GM12872 (cell line): ENCODE data around the gene FGF8.

Source experiments
- TF ChIP-seq, protein P1 (sequence below): IDR thresholded peaks from 3 replicates; pipeline ENCODE4 v1.5.1; 2011; ENCODE audit warnings: low read depth, mild to moderate bottlenecking, low read length, moderate library complexity; ENCODE audit not compliant: insufficient read depth

Gene FGF8

GRCh38 chr10:101776161-101776817 is 375 bp upstream of the FGF8 start:
- TF ChIP-seq, protein P1, sequence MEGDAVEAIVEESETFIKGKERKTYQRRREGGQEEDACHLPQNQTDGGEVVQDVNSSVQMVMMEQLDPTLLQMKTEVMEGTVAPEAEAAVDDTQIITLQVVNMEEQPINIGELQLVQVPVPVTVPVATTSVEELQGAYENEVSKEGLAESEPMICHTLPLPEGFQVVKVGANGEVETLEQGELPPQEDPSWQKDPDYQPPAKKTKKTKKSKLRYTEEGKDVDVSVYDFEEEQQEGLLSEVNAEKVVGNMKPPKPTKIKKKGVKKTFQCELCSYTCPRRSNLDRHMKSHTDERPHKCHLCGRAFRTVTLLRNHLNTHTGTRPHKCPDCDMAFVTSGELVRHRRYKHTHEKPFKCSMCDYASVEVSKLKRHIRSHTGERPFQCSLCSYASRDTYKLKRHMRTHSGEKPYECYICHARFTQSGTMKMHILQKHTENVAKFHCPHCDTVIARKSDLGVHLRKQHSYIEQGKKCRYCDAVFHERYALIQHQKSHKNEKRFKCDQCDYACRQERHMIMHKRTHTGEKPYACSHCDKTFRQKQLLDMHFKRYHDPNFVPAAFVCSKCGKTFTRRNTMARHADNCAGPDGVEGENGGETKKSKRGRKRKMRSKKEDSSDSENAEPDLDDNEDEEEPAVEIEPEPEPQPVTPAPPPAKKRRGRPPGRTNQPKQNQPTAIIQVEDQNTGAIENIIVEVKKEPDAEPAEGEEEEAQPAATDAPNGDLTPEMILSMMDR, result no peak

GRCh38 chr10:101774589-101775272 is 1.2 kb downstream of the FGF8 start:
- TF ChIP-seq, protein P1, result no peak

- TF ChIP-seq, protein P1, result no peak
These were observed 1.9 kb downstream of the FGF8 start for GRCh38 chr10:101773923-101774588.

GRCh38 chr10:101772895-101773761 is 2.8 kb downstream of the FGF8 start:
- TF ChIP-seq, protein P1, result no peak

GRCh38 chr10:101772017-101772894 is 3.7 kb downstream of the FGF8 start:
- TF ChIP-seq, protein P1, result no peak

- TF ChIP-seq, protein P1, result no peak
These were observed 4.5 kb downstream of the FGF8 start for GRCh38 chr10:101771380-101771779.
